ENCODE measurements around the gene JAG2.

- TF ChIP-seq, protein P1, sequence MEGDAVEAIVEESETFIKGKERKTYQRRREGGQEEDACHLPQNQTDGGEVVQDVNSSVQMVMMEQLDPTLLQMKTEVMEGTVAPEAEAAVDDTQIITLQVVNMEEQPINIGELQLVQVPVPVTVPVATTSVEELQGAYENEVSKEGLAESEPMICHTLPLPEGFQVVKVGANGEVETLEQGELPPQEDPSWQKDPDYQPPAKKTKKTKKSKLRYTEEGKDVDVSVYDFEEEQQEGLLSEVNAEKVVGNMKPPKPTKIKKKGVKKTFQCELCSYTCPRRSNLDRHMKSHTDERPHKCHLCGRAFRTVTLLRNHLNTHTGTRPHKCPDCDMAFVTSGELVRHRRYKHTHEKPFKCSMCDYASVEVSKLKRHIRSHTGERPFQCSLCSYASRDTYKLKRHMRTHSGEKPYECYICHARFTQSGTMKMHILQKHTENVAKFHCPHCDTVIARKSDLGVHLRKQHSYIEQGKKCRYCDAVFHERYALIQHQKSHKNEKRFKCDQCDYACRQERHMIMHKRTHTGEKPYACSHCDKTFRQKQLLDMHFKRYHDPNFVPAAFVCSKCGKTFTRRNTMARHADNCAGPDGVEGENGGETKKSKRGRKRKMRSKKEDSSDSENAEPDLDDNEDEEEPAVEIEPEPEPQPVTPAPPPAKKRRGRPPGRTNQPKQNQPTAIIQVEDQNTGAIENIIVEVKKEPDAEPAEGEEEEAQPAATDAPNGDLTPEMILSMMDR (IDR thresholded peaks at IDR 0.05): no peak
- TF ChIP-seq POLR2A (IDR thresholded peaks at IDR 0.05): no peak
Observed at GRCh38 chr14:105200074-105200473, 31.5 kb upstream of the JAG2 start.
